ENCODE measurements around the gene TTLL11. TPM values are rescaled to one million over a fixed set of nuclear protein-coding genes. Genes with fewer than 3 reads are reported as not detected.

Gene TTLL11
- total and polyA plus RNA-seq, 2 experiments from 2014 or later, result 5.5 to 7.6 TPM

DNA sequence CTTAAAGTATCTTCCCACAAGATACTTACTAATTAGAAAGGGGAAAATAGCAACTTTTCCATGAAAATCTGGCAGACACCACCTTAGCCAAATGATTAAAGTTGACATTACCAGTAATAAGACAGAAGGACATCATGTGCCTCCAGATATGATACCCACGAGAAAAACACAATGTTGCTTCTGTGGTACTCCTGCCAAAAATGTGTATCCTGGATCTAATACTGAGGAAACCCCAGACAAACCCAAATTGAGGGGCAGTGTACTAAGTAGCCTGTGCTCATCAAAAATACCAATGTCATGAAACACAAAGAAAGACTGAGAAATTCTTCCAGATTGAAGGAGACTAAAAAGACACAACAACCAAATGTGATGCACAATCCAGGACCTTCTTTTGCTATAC is 85.3 kb downstream of the TTLL11 start:
- H2AFZ ChIP-seq, result no peak overlapping the region
- no peaks in the 10 kb centered on the region for H3K9me2 ChIP-seq (replicated peaks; ENCODE audit: insufficient read depth)
- no peak overlapping the region for H3K27ac ChIP-seq
- 88% methylated on average over 1 of the region's 1 CpG for WGBS (ENCODE audit: low lambda C conversion rate, missing lambda C conversion rate)
- H3K4me1 ChIP-seq (ENCODE audit: insufficient read depth), result no peaks in the 10 kb centered on the region
- H4K20me1 ChIP-seq (ENCODE audit: insufficient read depth, poor library complexity, severe bottlenecking), result no peaks in the 10 kb centered on the region
- TF ChIP-seq EZH2phosphoT487 (IDR thresholded peaks at IDR 0.05; ENCODE audit: low read depth, severe bottlenecking, unreplicated experiment) (no peak), EZH2 (IDR thresholded peaks at IDR 0.05; ENCODE audit: borderline replicate concordance) (no peak)
- TF ChIP-seq, protein P1, sequence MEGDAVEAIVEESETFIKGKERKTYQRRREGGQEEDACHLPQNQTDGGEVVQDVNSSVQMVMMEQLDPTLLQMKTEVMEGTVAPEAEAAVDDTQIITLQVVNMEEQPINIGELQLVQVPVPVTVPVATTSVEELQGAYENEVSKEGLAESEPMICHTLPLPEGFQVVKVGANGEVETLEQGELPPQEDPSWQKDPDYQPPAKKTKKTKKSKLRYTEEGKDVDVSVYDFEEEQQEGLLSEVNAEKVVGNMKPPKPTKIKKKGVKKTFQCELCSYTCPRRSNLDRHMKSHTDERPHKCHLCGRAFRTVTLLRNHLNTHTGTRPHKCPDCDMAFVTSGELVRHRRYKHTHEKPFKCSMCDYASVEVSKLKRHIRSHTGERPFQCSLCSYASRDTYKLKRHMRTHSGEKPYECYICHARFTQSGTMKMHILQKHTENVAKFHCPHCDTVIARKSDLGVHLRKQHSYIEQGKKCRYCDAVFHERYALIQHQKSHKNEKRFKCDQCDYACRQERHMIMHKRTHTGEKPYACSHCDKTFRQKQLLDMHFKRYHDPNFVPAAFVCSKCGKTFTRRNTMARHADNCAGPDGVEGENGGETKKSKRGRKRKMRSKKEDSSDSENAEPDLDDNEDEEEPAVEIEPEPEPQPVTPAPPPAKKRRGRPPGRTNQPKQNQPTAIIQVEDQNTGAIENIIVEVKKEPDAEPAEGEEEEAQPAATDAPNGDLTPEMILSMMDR (IDR thresholded peaks at IDR 0.05; ENCODE audit: poor library complexity), result no peak
- no peak for DNase-seq (ENCODE audit: low spot score)
- no peaks in the 10 kb centered on the region for H3K36me3 ChIP-seq (replicated peaks; ENCODE audit: insufficient read depth, low read depth)
- H3K79me2 ChIP-seq, result no peaks in the 10 kb centered on the region
- H3K27me3 ChIP-seq, result no peaks in the 10 kb centered on the region
- no peak overlapping the region for H3K4me3 ChIP-seq
- H3K9me3 ChIP-seq (ENCODE audit: low read depth), result no peaks in the 10 kb centered on the region
- H3K4me2 ChIP-seq, result no peak overlapping the region

DNA sequence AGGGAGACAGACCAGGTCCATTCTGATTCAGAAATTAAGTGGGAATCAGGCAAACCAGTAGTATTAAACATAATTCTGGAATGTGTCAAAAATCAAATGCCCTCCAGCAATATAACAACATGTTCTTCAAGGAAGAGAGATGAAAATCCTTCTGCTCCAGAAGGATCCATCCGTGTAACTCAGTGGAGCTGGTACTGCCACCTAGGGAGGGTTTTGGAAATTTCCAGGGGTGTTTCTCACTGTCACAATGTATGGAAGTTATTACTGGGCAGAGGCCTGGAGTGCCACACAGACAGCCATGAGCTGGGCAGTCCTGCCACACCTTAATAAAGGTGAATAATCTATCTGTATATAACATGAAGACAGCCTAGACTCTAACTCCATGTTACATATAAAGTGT is 87.5 kb downstream of the TTLL11 start:
- Histone ChIP-seq H3K9me3 (ENCODE audit: low read depth) (no peaks in the 10 kb centered on the region), H3K36me3 (replicated peaks; ENCODE audit: insufficient read depth, low read depth) (no peaks in the 10 kb centered on the region), H2AFZ (no peak overlapping the region), H3K79me2 (no peaks in the 10 kb centered on the region), H3K4me3 (no peak overlapping the region), H3K4me2 (no peak overlapping the region), H4K20me1 (ENCODE audit: insufficient read depth, poor library complexity, severe bottlenecking) (no peaks in the 10 kb centered on the region), H3K27ac (no peak overlapping the region), H3K4me1 (ENCODE audit: insufficient read depth) (no peaks in the 10 kb centered on the region), H3K27me3 (no peaks in the 10 kb centered on the region), H3K9me2 (replicated peaks; ENCODE audit: insufficient read depth) (no peaks in the 10 kb centered on the region)
- DNase-seq (ENCODE audit: low spot score), result peak; percentile 31
- TF ChIP-seq EZH2 (IDR thresholded peaks at IDR 0.05; ENCODE audit: borderline replicate concordance) (no peak), EZH2phosphoT487 (IDR thresholded peaks at IDR 0.05; ENCODE audit: low read depth, severe bottlenecking, unreplicated experiment) (no peak)
- TF ChIP-seq, protein P1 (IDR thresholded peaks at IDR 0.05; ENCODE audit: poor library complexity), result peak; percentile 37
- 26% methylated on average over 1 of the region's 1 CpG for WGBS (ENCODE audit: low lambda C conversion rate, missing lambda C conversion rate)

DNA sequence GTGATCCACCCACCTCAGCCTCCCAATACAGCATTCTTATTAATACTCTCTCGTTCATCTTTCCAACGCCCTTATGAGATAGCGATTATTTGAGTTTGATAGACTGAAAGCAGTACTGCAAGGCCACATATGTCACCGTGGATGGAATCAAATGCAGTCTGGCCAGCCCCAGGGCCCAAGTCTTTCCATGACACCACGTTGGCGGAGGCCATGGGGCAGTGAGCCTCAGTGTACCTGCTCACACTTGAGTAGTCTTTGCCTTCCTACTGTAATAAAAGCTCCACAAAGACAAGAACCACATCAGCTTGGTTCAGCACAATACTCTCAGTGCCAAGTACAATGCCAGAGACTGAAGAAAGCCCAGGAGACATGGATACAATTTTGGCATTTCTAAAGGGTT is 88.5 kb downstream of the TTLL11 start:
- no peaks in the 10 kb centered on the region for H3K4me1 ChIP-seq (ENCODE audit: insufficient read depth)
- H2AFZ ChIP-seq, result no peak overlapping the region
- no peaks in the 10 kb centered on the region for H3K9me2 ChIP-seq (replicated peaks; ENCODE audit: insufficient read depth)
- H3K9me3 ChIP-seq (ENCODE audit: low read depth), result no peaks in the 10 kb centered on the region
- H3K4me3 ChIP-seq, result no peak overlapping the region
- H3K36me3 ChIP-seq (replicated peaks; ENCODE audit: insufficient read depth, low read depth), result no peaks in the 10 kb centered on the region
- H3K27ac ChIP-seq, result no peak overlapping the region
- TF ChIP-seq EZH2 (IDR thresholded peaks at IDR 0.05; ENCODE audit: borderline replicate concordance) (no peak), EZH2phosphoT487 (IDR thresholded peaks at IDR 0.05; ENCODE audit: low read depth, severe bottlenecking, unreplicated experiment) (no peak)
- TF ChIP-seq, protein P1 (IDR thresholded peaks at IDR 0.05; ENCODE audit: poor library complexity), result no peak
- WGBS (ENCODE audit: low lambda C conversion rate, missing lambda C conversion rate), result 95% methylated on average over 6 of the region's 6 CpGs
- H4K20me1 ChIP-seq (ENCODE audit: insufficient read depth, poor library complexity, severe bottlenecking), result no peaks in the 10 kb centered on the region
- no peaks in the 10 kb centered on the region for H3K79me2 ChIP-seq
- H3K27me3 ChIP-seq, result no peaks in the 10 kb centered on the region
- no peak overlapping the region for H3K4me2 ChIP-seq
- no peak for DNase-seq (ENCODE audit: low spot score)

All from hepatocyte (in vitro differentiated cells).